HG03575 (cell line): ENCODE results near the gene TMEM175.

Source experiments
- ATAC-seq: cut with Tn5 transposase; IDR thresholded peaks from one replicate; pipeline ENCODE4 v1.9.1; 2021; ENCODE audit not compliant: unreplicated experiment, insufficient number of reproducible peaks, low FRiP score; ENCODE audit errors: extremely low read depth

Gene TMEM175

DNA sequence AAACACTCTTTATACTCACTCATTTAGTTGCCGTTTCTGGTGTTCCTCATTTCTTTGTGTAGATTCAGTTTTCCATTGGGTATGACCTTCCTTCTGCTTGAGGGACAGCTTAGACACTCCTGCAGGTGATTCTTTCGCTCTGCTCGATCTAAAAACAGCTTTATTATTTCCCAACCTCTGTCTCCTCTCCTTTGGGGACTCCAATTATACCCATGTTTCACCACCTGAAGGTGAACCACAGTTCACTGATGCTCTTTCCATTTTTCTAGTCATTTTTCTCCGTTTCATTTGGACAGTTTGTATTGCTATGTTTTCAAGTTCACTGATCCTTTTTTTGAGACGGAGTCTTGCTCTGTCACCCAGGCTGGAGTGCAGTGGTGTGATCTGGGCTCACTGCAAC, 74.6 kb downstream of the TMEM175 start:
- no peak for ATAC-seq
